ENCODE results near the gene DCAF11. TPM values are rescaled to one million over a fixed set of nuclear protein-coding genes. Genes with fewer than 3 reads are reported as not detected.

DCAF11 gene
- total RNA-seq, 1 experiment from 2014 or later, result 68.2 TPM

- peak within 1 kb of the TSS; percentile 79 for H3K9ac ChIP-seq (ENCODE audit: low read length)
- no peaks in the 10 kb centered on the region for H3K9me2 ChIP-seq (replicated peaks; ENCODE audit: low read length)
- peak within 1 kb of the TSS; percentile 93 for H3K4me2 ChIP-seq (ENCODE audit: low read length)
- peak within 1 kb of the TSS; percentile 23 for H3K27ac ChIP-seq (ENCODE audit: low read length)
- no peaks in the 10 kb centered on the region for H3F3A ChIP-seq (ENCODE audit: low read length, unreplicated experiment)
- POLR2A ChIA-PET (ENCODE audit: unreplicated experiment), result interaction anchor here (0.6 to 1.1 kb wide), 11 partner anchors 17 to 999 kb away, joined by 3 to 26 read pairs (median 5); partner anchors contain the start of genes ACIN1, C14orf119, DCAF11 and EMC9
- no peaks in the 10 kb centered on the region for H3K9me3 ChIP-seq (ENCODE audit: low read length)
- DNase-seq (peak; percentile 84), ATAC-seq (peak; percentile 88)
- intact Hi-C loops (cut with micrococcal nuclease), result loop anchor here (1.0 to 2.0 kb wide), 2 partner anchors 14 to 47 kb away; partner anchors contain the start of gene EMC9
- peak within 1 kb of the TSS; percentile 83 for H3K4me3 ChIP-seq (ENCODE audit: low read length)
- H2AFZ ChIP-seq (ENCODE audit: low read length), result peak within 1 kb of the TSS; percentile 97
- H3K4me1 ChIP-seq (ENCODE audit: insufficient read depth, low read length), result peaks cover 9% of the 10 kb centered on the region
- H4K20me1 ChIP-seq (ENCODE audit: low read length), result no peaks in the 10 kb centered on the region
- H3K36me3 ChIP-seq (ENCODE audit: low read depth, low read length), result no peaks in the 10 kb centered on the region
- CTCF ChIA-PET, result interaction anchor here (0.6 to 1.2 kb wide), 6 partner anchors 15 to 984 kb away, joined by 3 to 15 read pairs (median 7); partner anchors contain the start of gene IRF9
- peaks cover 8% of the 10 kb centered on the region; the same call in 1 of the 2 replicates for H3K79me2 ChIP-seq (ENCODE audit: low read length)
- TF ChIP-seq CTCF (conservative IDR thresholded peaks at IDR 0.05; ENCODE audit: low read depth, low read length) (no peak), EZH2phosphoT487 (IDR thresholded peaks at IDR 0.05; ENCODE audit: borderline replicate concordance, low read length) (no peak), EZH2 (IDR thresholded peaks at IDR 0.05; ENCODE audit: low read length, unreplicated experiment) (no peak)
- BruUV-seq (replicated peaks), result TSS peak; percentile 49
- H3K27me3 ChIP-seq (ENCODE audit: low read length), result no peaks in the 10 kb centered on the region
Measured at GRCh38 chr14:24093901-24094840, 20.4 kb upstream of the DCAF11 start, which contains the start of gene PCK2. Gene PCK2, plus strand, starts transcription at chr14:24094311. Its CDS starts 95 bp downstream, at chr14:24094406.

- peak overlapping the region; percentile 23; the same call in 1 of the 2 replicates for H3K27ac ChIP-seq (ENCODE audit: low read length)
- no peaks in the 10 kb centered on the region for H3F3A ChIP-seq (ENCODE audit: low read length, unreplicated experiment)
- H3K9me3 ChIP-seq (ENCODE audit: low read length), result no peaks in the 10 kb centered on the region
- ChIA-PET POLR2A (ENCODE audit: unreplicated experiment) (interaction anchor here (0.6 kb wide), 1 partner anchor 20 kb away, joined by 3 read pairs; the partner anchor contains the start of genes DCAF11 and NRL), CTCF (interaction anchor here (1.4 kb wide), 1 partner anchor 14 kb away, joined by 4 read pairs; no protein-coding TSS in a partner anchor)
- peaks cover 9% of the 10 kb centered on the region for H3K4me1 ChIP-seq (ENCODE audit: insufficient read depth, low read length)
- H3K9ac ChIP-seq (ENCODE audit: low read length), result peak overlapping the region; percentile 79
- H3K36me3 ChIP-seq (ENCODE audit: low read depth, low read length), result no peaks in the 10 kb centered on the region
- H3K79me2 ChIP-seq (ENCODE audit: low read length), result peaks cover 8% of the 10 kb centered on the region; the same call in 1 of the 2 replicates
- TF ChIP-seq CTCF (conservative IDR thresholded peaks at IDR 0.05; ENCODE audit: low read depth, low read length) (no peak), EZH2phosphoT487 (IDR thresholded peaks at IDR 0.05; ENCODE audit: borderline replicate concordance, low read length) (no peak), EZH2 (IDR thresholded peaks at IDR 0.05; ENCODE audit: low read length, unreplicated experiment) (no peak)
- H3K27me3 ChIP-seq (ENCODE audit: low read length), result no peaks in the 10 kb centered on the region
- H3K9me2 ChIP-seq (replicated peaks; ENCODE audit: low read length), result no peaks in the 10 kb centered on the region
- BruUV-seq (replicated peaks), result no TSS peak
- H3K4me3 ChIP-seq (ENCODE audit: low read length), result peak overlapping the region; percentile 83
- no peaks in the 10 kb centered on the region for H4K20me1 ChIP-seq (ENCODE audit: low read length)
- DNase-seq (no peak), ATAC-seq (peak; percentile 1; the same call in 1 of the 2 replicates)
- peak overlapping the region; percentile 93 for H3K4me2 ChIP-seq (ENCODE audit: low read length)
- peak overlapping the region; percentile 97 for H2AFZ ChIP-seq (ENCODE audit: low read length)
- intact Hi-C loops (cut with micrococcal nuclease), result loop anchor here (1.0 to 2.0 kb wide), 2 partner anchors 13 to 46 kb away; partner anchors contain the start of gene EMC9
Measured at GRCh38 chr14:24094841-24095270, 19.7 kb upstream of the DCAF11 start.
